Measurements from ENCODE around the gene MAPK9. TPM values are rescaled to one million over a fixed set of nuclear protein-coding genes. Genes with fewer than 3 reads are reported as not detected.

Gene MAPK9
- total RNA-seq, 2 donors from 2014 or later = 16.1 to 26.8 TPM

- no peak overlapping the region for H3K27ac ChIP-seq
- ATAC-seq (ENCODE audit: insufficient number of reproducible peaks, low FRiP score, low read depth) (no peak), DNase-seq (ENCODE audit: low spot score) (no peak)
- H3K27me3 ChIP-seq (replicated peaks; ENCODE audit: insufficient read depth) = no peaks in the 10 kb centered on the region
- TF ChIP-seq CTCF (IDR thresholded peaks at IDR 0.05) = no peak
- no peaks in the 10 kb centered on the region for H3K4me1 ChIP-seq (ENCODE audit: control insufficient read depth in 1 of 2, low read depth in 2 of 2)
- H3K4me3 ChIP-seq = no peak overlapping the region
- no peaks in the 10 kb centered on the region for H3K9me3 ChIP-seq
- H3K36me3 ChIP-seq = no peaks in the 10 kb centered on the region
Measured at GRCh38 chr5:180336234-180337020, 44.5 kb upstream of the MAPK9 start.

- Histone ChIP-seq H3K36me3 (no peaks in the 10 kb centered on the region), H3K27me3 (replicated peaks; ENCODE audit: insufficient read depth) (no peaks in the 10 kb centered on the region), H3K27ac (no peak overlapping the region), H3K4me3 (no peak overlapping the region), H3K4me1 (ENCODE audit: control insufficient read depth in 1 of 2, low read depth in 2 of 2) (no peaks in the 10 kb centered on the region), H3K9me3 (no peaks in the 10 kb centered on the region)
- DNase-seq (ENCODE audit: low spot score) = no peak
- ATAC-seq (ENCODE audit: insufficient number of reproducible peaks, low FRiP score, low read depth) = no peak
- no peak for TF ChIP-seq CTCF (IDR thresholded peaks at IDR 0.05)
Measured at GRCh38 chr5:180335614-180336233, 43.8 kb upstream of the MAPK9 start.

DNA sequence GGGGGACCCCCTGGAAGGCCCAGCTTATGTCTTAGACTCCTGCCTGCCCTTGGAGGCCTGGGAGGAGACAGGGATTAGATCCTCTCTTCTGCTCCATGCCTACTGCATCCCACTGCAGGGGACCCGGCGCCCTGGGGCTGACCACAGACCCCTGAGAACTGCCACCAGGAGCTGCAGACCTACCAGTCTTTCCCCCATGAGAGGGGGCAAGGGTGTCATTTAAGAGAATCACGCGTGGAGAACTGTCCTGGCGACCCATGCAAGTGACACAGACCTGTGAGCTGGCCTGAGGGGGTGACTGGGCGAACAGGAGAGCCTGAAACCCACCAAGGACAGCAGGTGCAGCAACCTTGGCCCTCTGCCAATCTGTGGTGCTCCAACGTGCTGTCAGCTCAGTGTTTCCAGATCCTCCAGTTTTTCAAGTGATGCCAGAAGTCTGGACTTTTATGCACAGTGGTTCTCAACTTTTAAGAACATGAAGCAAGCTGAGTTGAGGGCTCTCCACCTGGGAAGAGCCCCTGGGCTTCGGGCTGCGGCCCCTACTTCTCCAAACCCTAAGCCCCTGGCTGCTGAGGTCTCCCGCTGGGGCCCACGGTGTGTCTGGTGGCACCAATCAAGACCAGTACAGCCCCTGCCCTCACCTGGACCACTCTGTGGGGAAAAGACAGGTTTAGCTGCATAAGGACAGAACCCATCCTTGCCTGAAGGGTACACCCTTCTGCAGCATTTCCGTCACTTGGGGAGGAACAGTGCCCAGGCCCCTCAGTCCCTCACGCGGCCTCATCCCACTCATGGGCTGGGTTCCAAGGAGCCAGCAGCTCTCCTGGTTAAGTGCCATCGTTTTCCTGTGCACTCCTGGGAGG lies 43.1 kb upstream of the MAPK9 start:
- Histone ChIP-seq H3K9me3 (no peaks in the 10 kb centered on the region), H3K4me3 (no peak overlapping the region), H3K27ac (no peak overlapping the region), H3K27me3 (replicated peaks; ENCODE audit: insufficient read depth) (no peaks in the 10 kb centered on the region), H3K36me3 (no peaks in the 10 kb centered on the region), H3K4me1 (ENCODE audit: control insufficient read depth in 1 of 2, low read depth in 2 of 2) (peaks cover 0 to 5% of the 10 kb centered on the region in 2 donors)
- no peak for DNase-seq (ENCODE audit: low spot score)
- no peak for ATAC-seq (ENCODE audit: insufficient number of reproducible peaks, low FRiP score, low read depth)
- TF ChIP-seq CTCF (IDR thresholded peaks at IDR 0.05) = no peak

DNA sequence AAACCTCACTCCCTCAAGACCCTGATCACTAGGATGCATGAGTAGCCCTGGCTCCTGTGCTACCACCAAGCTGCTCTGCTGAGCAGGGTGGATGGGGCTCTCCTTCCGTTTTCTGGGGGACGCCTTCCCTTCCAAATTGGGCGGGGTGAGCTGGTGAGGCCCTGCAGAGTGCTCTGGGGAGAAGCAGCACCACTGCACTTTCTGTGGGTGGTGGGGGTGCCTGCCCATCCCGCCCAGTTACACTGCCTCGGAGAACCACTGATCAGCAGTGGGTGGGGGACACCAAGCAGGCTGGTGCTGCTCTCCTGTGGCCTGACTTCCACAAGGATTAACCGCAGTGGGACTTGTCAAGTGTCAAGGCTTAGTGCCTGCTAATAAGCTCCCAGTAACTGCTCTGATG lies 42.3 kb upstream of the MAPK9 start:
- Histone ChIP-seq H3K27ac (no peak overlapping the region), H3K36me3 (no peaks in the 10 kb centered on the region)
- ATAC-seq (ENCODE audit: insufficient number of reproducible peaks, low FRiP score, low read depth) = no peak

More for the DNA sequence above, 42.3 kb upstream of the MAPK9 start:
- no peak for DNase-seq (ENCODE audit: low spot score)
- Histone ChIP-seq H3K9me3 (no peaks in the 10 kb centered on the region), H3K4me3 (no peak overlapping the region), H3K27me3 (replicated peaks; ENCODE audit: insufficient read depth) (no peaks in the 10 kb centered on the region), H3K4me1 (ENCODE audit: control insufficient read depth in 1 of 2, low read depth in 2 of 2) (peaks cover 0 to 6% of the 10 kb centered on the region in 2 donors)
- no peak for TF ChIP-seq CTCF (IDR thresholded peaks at IDR 0.05)
